ENCODE results near the gene TTBK1.

TTBK1 gene

GRCh38 chr6:43229803-43230620 lies 13.3 kb upstream of the TTBK1 start:
- Histone ChIP-seq H3K4me2 (ENCODE audit: low read length) (no peak overlapping the region), H2BK120ac (ENCODE audit: insufficient read depth, low read length, poor library complexity) (no peak overlapping the region)
- no CpG with 5 or more reads among the region's 17 CpGs for whole genome bisulfite sequencing (ENCODE audit: extremely low coverage, insufficient coverage, insufficient read length)

GRCh38 chr6:43231053-43231452 lies 12.2 kb upstream of the TTBK1 start:
- no peak overlapping the region for H3K4ac ChIP-seq (ENCODE audit: low read depth, low read length)
- H3K18ac ChIP-seq (ENCODE audit: low read length): no peak overlapping the region
- H2BK12ac ChIP-seq (ENCODE audit: low read length): no peak overlapping the region
- H3K9ac ChIP-seq (ENCODE audit: low read length): no peak overlapping the region
- no peaks in the 10 kb centered on the region for H3K36me3 ChIP-seq (ENCODE audit: control insufficient read depth in 1 of 2, insufficient read depth in 2 of 2, low read length in 2 of 2)
- H3K4me2 ChIP-seq (ENCODE audit: low read length): no peak overlapping the region
- no CpG with 5 or more reads among the region's 4 CpGs for WGBS (ENCODE audit: extremely low coverage, insufficient coverage, insufficient read length)
- H2BK120ac ChIP-seq (ENCODE audit: insufficient read depth, low read length, poor library complexity): no peak overlapping the region
- H4K91ac ChIP-seq (ENCODE audit: low read depth, low read length): no peak overlapping the region
- peaks cover 2% of the 10 kb centered on the region for H3K9me3 ChIP-seq (ENCODE audit: insufficient read depth, low read depth, low read length)
- peaks cover 3% of the 10 kb centered on the region for H3K79me2 ChIP-seq (ENCODE audit: control insufficient read depth, insufficient read depth, low read length, poor library complexity)
- H3K23ac ChIP-seq (ENCODE audit: low read length): no peak overlapping the region
- peaks cover 0 to 6% of the 10 kb centered on the region in 2 experiments for H3K4me1 ChIP-seq (ENCODE audit: control insufficient read depth in 1 of 2, insufficient read depth in 2 of 2, low read length in 2 of 2)
- no peak overlapping the region for H3K4me3 ChIP-seq (ENCODE audit: low read depth, low read length)
- H3K27ac ChIP-seq (ENCODE audit: low read depth, low read length): no peak overlapping the region
- H4K12ac ChIP-seq (ENCODE audit: low read depth, low read length): no peak overlapping the region
- H2BK5ac ChIP-seq (ENCODE audit: low read depth, low read length, poor library complexity): no peak overlapping the region
- H2AFZ ChIP-seq (ENCODE audit: insufficient read depth, low read length, poor library complexity): no peak overlapping the region
- H4K8ac ChIP-seq (ENCODE audit: low read depth, low read length): no peak overlapping the region
- H3K27me3 ChIP-seq (ENCODE audit: insufficient read depth, low read length): peaks cover 3% of the 10 kb centered on the region
- H2AK5ac ChIP-seq (ENCODE audit: low read length): no peak overlapping the region
- no peak for DNase-seq
- peaks cover 5% of the 10 kb centered on the region for H3K79me1 ChIP-seq (ENCODE audit: low read length)
- H3K14ac ChIP-seq (ENCODE audit: low read length): no peak overlapping the region

More at GRCh38 chr6:43229803-43230620, 13.3 kb upstream of the TTBK1 start:
- Histone ChIP-seq H3K14ac (ENCODE audit: low read length) (no peak overlapping the region), H2BK12ac (ENCODE audit: low read length) (no peak overlapping the region), H3K79me2 (ENCODE audit: control insufficient read depth, insufficient read depth, low read length, poor library complexity) (peaks cover 3% of the 10 kb centered on the region), H3K4me3 (ENCODE audit: low read depth, low read length) (no peak overlapping the region), H3K23ac (ENCODE audit: low read length) (no peak overlapping the region), H3K9ac (ENCODE audit: low read length) (no peak overlapping the region), H3K36me3 (ENCODE audit: control insufficient read depth in 1 of 2, insufficient read depth in 2 of 2, low read length in 2 of 2) (peaks cover 2 to 5% of the 10 kb centered on the region in 2 experiments), H2AFZ (ENCODE audit: insufficient read depth, low read length, poor library complexity) (peak overlapping the region; percentile 59), H3K9me3 (ENCODE audit: insufficient read depth, low read depth, low read length) (peaks cover 2% of the 10 kb centered on the region), H3K18ac (ENCODE audit: low read length) (no peak overlapping the region), H2BK5ac (ENCODE audit: low read depth, low read length, poor library complexity) (no peak overlapping the region), H3K27me3 (ENCODE audit: insufficient read depth, low read length) (peaks cover 3% of the 10 kb centered on the region), H4K91ac (ENCODE audit: low read depth, low read length) (no peak overlapping the region), H4K12ac (ENCODE audit: low read depth, low read length) (no peak overlapping the region), H3K79me1 (ENCODE audit: low read length) (peaks cover 5% of the 10 kb centered on the region), H2AK5ac (ENCODE audit: low read length) (no peak overlapping the region), H3K4me1 (ENCODE audit: control insufficient read depth in 1 of 2, insufficient read depth in 2 of 2, low read length in 2 of 2) (peaks cover 0 to 6% of the 10 kb centered on the region in 2 experiments), H3K4ac (ENCODE audit: low read depth, low read length) (no peak overlapping the region), H4K8ac (ENCODE audit: low read depth, low read length) (peak overlapping the region; percentile 47), H3K27ac (ENCODE audit: low read depth, low read length) (no peak overlapping the region)
- no peak for DNase-seq

GRCh38 chr6:43231735-43232450 lies 11.4 kb upstream of the TTBK1 start:
- Histone ChIP-seq H4K91ac (ENCODE audit: low read depth, low read length) (no peak overlapping the region), H2AK5ac (ENCODE audit: low read length) (no peak overlapping the region), H2BK12ac (ENCODE audit: low read length) (no peak overlapping the region), H3K18ac (ENCODE audit: low read length) (no peak overlapping the region), H3K27ac (ENCODE audit: low read depth, low read length) (no peak overlapping the region), H3K23ac (ENCODE audit: low read length) (no peak overlapping the region), H3K27me3 (ENCODE audit: insufficient read depth, low read length) (peaks cover 3% of the 10 kb centered on the region), H2AFZ (ENCODE audit: insufficient read depth, low read length, poor library complexity) (no peak overlapping the region), H3K79me2 (ENCODE audit: control insufficient read depth, insufficient read depth, low read length, poor library complexity) (peaks cover 3% of the 10 kb centered on the region), H3K36me3 (ENCODE audit: control insufficient read depth in 1 of 2, insufficient read depth in 2 of 2, low read length in 2 of 2) (no peaks in the 10 kb centered on the region), H3K4me3 (ENCODE audit: low read depth, low read length) (no peak overlapping the region), H3K4me1 (ENCODE audit: control insufficient read depth in 1 of 2, insufficient read depth in 2 of 2, low read length in 2 of 2) (peaks cover 0 to 6% of the 10 kb centered on the region in 2 experiments), H3K9ac (ENCODE audit: low read length) (no peak overlapping the region), H4K12ac (ENCODE audit: low read depth, low read length) (no peak overlapping the region), H3K4ac (ENCODE audit: low read depth, low read length) (no peak overlapping the region), H3K14ac (ENCODE audit: low read length) (no peak overlapping the region), H4K8ac (ENCODE audit: low read depth, low read length) (no peak overlapping the region), H3K9me3 (ENCODE audit: insufficient read depth, low read depth, low read length) (peaks cover 2% of the 10 kb centered on the region), H2BK120ac (ENCODE audit: insufficient read depth, low read length, poor library complexity) (no peak overlapping the region), H2BK5ac (ENCODE audit: low read depth, low read length, poor library complexity) (no peak overlapping the region), H3K4me2 (ENCODE audit: low read length) (no peak overlapping the region), H3K79me1 (ENCODE audit: low read length) (peaks cover 5% of the 10 kb centered on the region)
- WGBS (ENCODE audit: extremely low coverage, insufficient coverage, insufficient read length): no CpG with 5 or more reads among the region's 3 CpGs
- no peak for DNase-seq

- no CpG with 5 or more reads among the region's 2 CpGs for WGBS (ENCODE audit: extremely low coverage, insufficient coverage, insufficient read length)
- no peaks in the 10 kb centered on the region for H3K79me2 ChIP-seq (ENCODE audit: control insufficient read depth, insufficient read depth, low read length, poor library complexity)
- H2BK120ac ChIP-seq (ENCODE audit: insufficient read depth, low read length, poor library complexity): no peak overlapping the region
- no peaks in the 10 kb centered on the region for H3K4me1 ChIP-seq (ENCODE audit: control insufficient read depth in 1 of 2, insufficient read depth in 2 of 2, low read length in 2 of 2)
- no peak overlapping the region for H2BK5ac ChIP-seq (ENCODE audit: low read depth, low read length, poor library complexity)
- no peak overlapping the region for H4K8ac ChIP-seq (ENCODE audit: low read depth, low read length)
- no peak overlapping the region for H3K27ac ChIP-seq (ENCODE audit: low read depth, low read length)
- no peak overlapping the region for H3K4ac ChIP-seq (ENCODE audit: low read depth, low read length)
- H3K79me1 ChIP-seq (ENCODE audit: low read length): no peaks in the 10 kb centered on the region
- no peak overlapping the region for H2AFZ ChIP-seq (ENCODE audit: insufficient read depth, low read length, poor library complexity)
- H4K12ac ChIP-seq (ENCODE audit: low read depth, low read length): no peak overlapping the region
- H2AK5ac ChIP-seq (ENCODE audit: low read length): no peak overlapping the region
- H3K23ac ChIP-seq (ENCODE audit: low read length): no peak overlapping the region
- H3K9ac ChIP-seq (ENCODE audit: low read length): no peak overlapping the region
- H3K14ac ChIP-seq (ENCODE audit: low read length): no peak overlapping the region
- H3K4me3 ChIP-seq (ENCODE audit: low read depth, low read length): no peak overlapping the region
- no peak overlapping the region for H4K91ac ChIP-seq (ENCODE audit: low read depth, low read length)
- no peak for DNase-seq
- peaks cover 3% of the 10 kb centered on the region for H3K27me3 ChIP-seq (ENCODE audit: insufficient read depth, low read length)
- no peaks in the 10 kb centered on the region for H3K36me3 ChIP-seq (ENCODE audit: control insufficient read depth in 1 of 2, insufficient read depth in 2 of 2, low read length in 2 of 2)
- H3K9me3 ChIP-seq (ENCODE audit: insufficient read depth, low read depth, low read length): peaks cover 2% of the 10 kb centered on the region
- no peak overlapping the region for H2BK12ac ChIP-seq (ENCODE audit: low read length)
- H3K18ac ChIP-seq (ENCODE audit: low read length): no peak overlapping the region
- H3K4me2 ChIP-seq (ENCODE audit: low read length): no peak overlapping the region
Observed at GRCh38 chr6:43235841-43236240, 7.4 kb upstream of the TTBK1 start.

All from trophoblast cell (in vitro differentiated cells and primary cell).